HCT116 (cell line): ENCODE results near the gene CHML. TPM values are rescaled to one million over a fixed set of nuclear protein-coding genes. Genes with fewer than 3 reads are reported as not detected.

Source experiments
- ATAC-seq: fragments of 200-7000 bp; cut with Tn5 transposase; 2 replicates; pipeline ENCODE4 v1.9.1; 2020; ENCODE audit warnings: mild to moderate bottlenecking, moderate library complexity
- BruUV-seq: library from RNA; stranded (reverse); fragments of 400-500 nt; replicated peaks from 2 replicates; lab custom pipeline; 2021; lab: Mats Ljungman, UMichigan
- CTCF ChIA-PET: fragments of 300-600 bp; sonication (Branson Sonifier 250); formaldehyde crosslinking; loops from one replicate; lab custom pipeline; 2021; ENCODE audit warnings: antibody characterized with exemption; lab: Charles Lee
- POLR2A ChIA-PET: fragments of 300-600, 350-600 bp; sonication (Branson Sonifier 250); formaldehyde crosslinking; loops from one replicate; lab custom pipeline; 2021; ENCODE audit warnings: antibody characterized with exemption; lab: Charles Lee
- RAD21 ChIA-PET, 2 experiments: fragments of 300-600 bp; sonication (Branson Sonifier 250); formaldehyde crosslinking; loops; one replicate each; lab custom pipeline; 2023; ENCODE audit warnings: low total read pairs in 2 of 2; ENCODE audit not compliant: uncharacterized antibody in 2 of 2, unreplicated experiment in 2 of 2, low non-redundant PET in 1 of 2; lab: Charles Lee
- DNase-seq: peaks from one replicate; pipeline ENCODE4 v3.0.0-alpha.2; 2010; ENCODE audit warnings: low read depth, low spot score
- H2AFZ ChIP-seq: fragments of 200-600 bp; shearing (Covaris generic), sonication (generic); 2 replicates; pipeline ENCODE4 v1.6.1; 2017; ENCODE audit warnings: low read depth, mixed run types, mixed read lengths, antibody characterized with exemption, low read length; ENCODE audit not compliant: poor library complexity, severe bottlenecking
- H3K27ac ChIP-seq: 2 replicates; pipeline ENCODE4 v1.5.1; 2012; ENCODE audit warnings: low read depth, low read length
- H3K27me3 ChIP-seq: fragments of 200-600 bp; sonication (generic); 2 replicates; pipeline ENCODE4 v1.6.1; 2016; ENCODE audit warnings: mixed run types, low read length, mixed read lengths; ENCODE audit not compliant: insufficient read depth
- H3K36me3 ChIP-seq, 2 experiments: fragments of 200-500 bp in 1 of 2; fragments of 200-600 bp in 1 of 2; sonication (Bioruptor generic) in 1 of 2; sonication (generic) in 1 of 2; 2 replicates each; pipeline versions ENCODE4 v1.5.1 to v1.6.1; 2014 to 2016; ENCODE audit warnings: low read length in 2 of 2, inconsistent platforms in 1 of 2, mixed read lengths in 1 of 2, mixed run types in 1 of 2; ENCODE audit not compliant: insufficient read depth in 2 of 2, control insufficient read depth in 1 of 2
- H3K4me1 ChIP-seq, 2 experiments: fragments of 200-600 bp in 1 of 2; sonication (generic) in 1 of 2; 2 replicates each; pipeline versions ENCODE4 v1.5.1 to v1.6.1; 2012 to 2017; ENCODE audit warnings: low read length in 2 of 2, inconsistent platforms in 1 of 2, mild to moderate bottlenecking in 1 of 2, mixed read lengths in 1 of 2, mixed run types in 1 of 2, moderate library complexity in 1 of 2; ENCODE audit not compliant: insufficient read depth in 2 of 2, control insufficient read depth in 1 of 2
- H3K4me2 ChIP-seq: fragments of 200-600 bp; sonication (generic); 2 replicates; pipeline ENCODE4 v1.6.1; 2017; ENCODE audit warnings: mixed run types, low read length, mixed read lengths
- H3K4me3 ChIP-seq, 2 experiments: fragments of 200-600 bp in 1 of 2; sonication (generic) in 1 of 2; replicated peaks in 1 of 2; 2 replicates each; pipeline ENCODE4 v1.5.1; 2011 to 2016; ENCODE audit warnings: low read length in 2 of 2, control low read depth in 1 of 2, low read depth in 1 of 2, mild to moderate bottlenecking in 1 of 2, mixed read lengths in 1 of 2, mixed run types in 1 of 2
- H3K79me2 ChIP-seq: fragments of 200-600 bp; sonication (generic); 2 replicates; pipeline ENCODE4 v1.6.1; 2017; ENCODE audit warnings: mild to moderate bottlenecking, mixed run types, low read length, moderate library complexity, mixed read lengths; ENCODE audit not compliant: insufficient read depth
- H3K9ac ChIP-seq: fragments of 200-600 bp; sonication (generic); 2 replicates; pipeline ENCODE4 v1.6.1; 2016; ENCODE audit warnings: low read length, mixed read lengths
- H3K9me2 ChIP-seq: fragments of 200-600 bp; sonication (generic), shearing (Covaris generic); 2 replicates; pipeline ENCODE4 v1.6.1; 2017; ENCODE audit warnings: mixed run types, mild to moderate bottlenecking, moderate library complexity; ENCODE audit not compliant: insufficient read depth
- H3K9me3 ChIP-seq, 2 experiments: fragments of 200-500 bp in 1 of 2; fragments of 200-600 bp in 1 of 2; sonication (Bioruptor generic) in 1 of 2; sonication (generic) in 1 of 2; 2 replicates each; pipeline ENCODE4 v1.6.1; 2014 to 2017; ENCODE audit warnings: low read length in 2 of 2, mixed read lengths in 2 of 2, inconsistent platforms in 1 of 2, low read depth in 1 of 2, mild to moderate bottlenecking in 1 of 2, mixed run types in 1 of 2, moderate library complexity in 1 of 2; ENCODE audit not compliant: control insufficient read depth in 1 of 2, insufficient read depth in 1 of 2
- H4K20me1 ChIP-seq: fragments of 200-600 bp; sonication (generic), shearing (Covaris generic); 2 replicates; pipeline ENCODE4 v1.6.1; 2017; ENCODE audit warnings: mixed run types, mild to moderate bottlenecking, moderate library complexity; ENCODE audit not compliant: insufficient read depth
- CBX3 ChIP-seq: IDR thresholded peaks from 2 replicates; pipeline ENCODE4 v1.6.1; 2012; ENCODE audit warnings: low read depth
- EGR1 ChIP-seq: IDR thresholded peaks from 2 replicates; pipeline ENCODE4 v1.6.1; 2012; ENCODE audit warnings: low read depth
- ELF1 ChIP-seq: IDR thresholded peaks from 2 replicates; pipeline ENCODE4 v1.6.1; 2012; ENCODE audit warnings: low read depth, borderline replicate concordance
- EZH2 ChIP-seq: fragments of 200-600 bp; sonication (generic); IDR thresholded peaks from 2 replicates; pipeline ENCODE4 v1.6.1; 2017; ENCODE audit warnings: antibody characterized with exemption, mixed run types
- JUND ChIP-seq: IDR thresholded peaks from 2 replicates; pipeline ENCODE4 v1.6.1; 2012
- MAX ChIP-seq: IDR thresholded peaks from 2 replicates; pipeline ENCODE4 v1.6.1; 2012
- POLR2A ChIP-seq: IDR thresholded peaks from 2 replicates; pipeline ENCODE4 v1.7.0; 2011; ENCODE audit warnings: borderline replicate concordance; ENCODE audit not compliant: insufficient read depth, insufficient read length; ENCODE audit errors: extremely low read depth
- POLR2AphosphoS5 ChIP-seq: IDR thresholded peaks from 2 replicates; pipeline ENCODE4 v1.6.1; 2011; ENCODE audit warnings: mild to moderate bottlenecking, low read depth, low read length, moderate library complexity
- RAD21 ChIP-seq: IDR thresholded peaks from 2 replicates; pipeline ENCODE4 v1.6.1; 2012; ENCODE audit warnings: low read depth, mild to moderate bottlenecking
- REST ChIP-seq: IDR thresholded peaks from 2 replicates; pipeline ENCODE4 v1.6.1; 2012; ENCODE audit warnings: low read depth
- SIN3A ChIP-seq: IDR thresholded peaks from 2 replicates; pipeline ENCODE4 v1.6.1; 2012; ENCODE audit warnings: low read depth
- SP1 ChIP-seq: IDR thresholded peaks from 2 replicates; pipeline ENCODE4 v1.6.1; 2012; ENCODE audit warnings: low read depth
- SRF ChIP-seq: IDR thresholded peaks from 2 replicates; pipeline ENCODE4 v1.6.1; 2012; ENCODE audit warnings: low read depth
- TCF7L2 ChIP-seq: IDR thresholded peaks from 2 replicates; pipeline ENCODE4 v1.7.0; 2011; ENCODE audit warnings: borderline replicate concordance, inconsistent platforms; ENCODE audit not compliant: insufficient read depth, insufficient read length; ENCODE audit errors: extremely low read depth
- YY1 ChIP-seq: IDR thresholded peaks from 2 replicates; pipeline ENCODE4 v1.6.1; 2011; ENCODE audit warnings: low read length, low read depth, moderate library complexity, mild to moderate bottlenecking; ENCODE audit not compliant: insufficient replicate concordance; ENCODE audit errors: extremely low read depth
- ZFX ChIP-seq: fragments of 450-650 bp; IDR thresholded peaks from 2 replicates; pipeline ENCODE4 v1.6.1; 2017
- ZNF274 ChIP-seq: fragments of 200-500 bp; sonication (Bioruptor generic); IDR thresholded peaks from 2 replicates; pipeline ENCODE4 v1.6.1; 2014; ENCODE audit warnings: mild to moderate bottlenecking, low read depth, low read length, inconsistent platforms
- intact Hi-C: fragments of 100-400 bp; cut with micrococcal nuclease; formaldehyde crosslinking; loops from 2 replicates; pipeline ENCODE4 v1.10.0; 2022
- total RNA-seq: library from RNA; stranded (reverse); gene quantifications from one replicate; pipeline ENCODE4 v1.2.1, GENCODE V29; 2021; ENCODE audit not compliant: unreplicated experiment
- TF ChIP-seq, protein P1 (sequence below): IDR thresholded peaks from 2 replicates; pipeline ENCODE4 v1.6.1; 2012
- TF ChIP-seq, protein P2 (sequence below), 3 experiments: fragments of 200-600 bp in 1 of 3; sonication (generic) in 1 of 3; IDR thresholded peaks in 2 of 3; conservative IDR thresholded peaks in 1 of 3; 2 replicates each; pipeline ENCODE4 v1.5.1; 2012 to 2017; ENCODE audit warnings: low read depth in 2 of 3, low read length in 2 of 3, antibody characterized with exemption in 1 of 3, borderline replicate concordance in 1 of 3, control low read depth in 1 of 3, mild to moderate bottlenecking in 1 of 3, mixed read lengths in 1 of 3, mixed run types in 1 of 3, moderate library complexity in 1 of 3; ENCODE audit not compliant: insufficient read depth in 1 of 3

CHML gene
- total RNA-seq, 1 experiment from 2014 or later = 9.7 TPM

GRCh38 chr1:241679961-241680360, 39.8 kb upstream of the CHML start:
- intact Hi-C loops = no loop called here
- Histone ChIP-seq H2AFZ (no peak overlapping the region), H3K27me3 (peaks cover 12% of the 10 kb centered on the region; the same call in 1 of the 2 replicates), H3K79me2 (no peaks in the 10 kb centered on the region)
- DNase-seq = no peak
- ChIA-PET RAD21 (no interaction called here), CTCF (no interaction called here)
- no peak for ATAC-seq
- TF ChIP-seq REST (no peak), MAX (no peak), CBX3 (no peak), SP1 (no peak), ZNF274 (no peak), RAD21 (no peak), POLR2AphosphoS5 (no peak), TCF7L2 (no peak), EGR1 (no peak), SRF (no peak), POLR2A (no peak), EZH2 (no peak), SIN3A (no peak), ELF1 (no peak), JUND (no peak), YY1 (no peak), ZFX (no peak)
- TF ChIP-seq, protein P1, sequence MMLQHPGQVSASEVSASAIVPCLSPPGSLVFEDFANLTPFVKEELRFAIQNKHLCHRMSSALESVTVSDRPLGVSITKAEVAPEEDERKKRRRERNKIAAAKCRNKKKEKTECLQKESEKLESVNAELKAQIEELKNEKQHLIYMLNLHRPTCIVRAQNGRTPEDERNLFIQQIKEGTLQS = no peak
- TF ChIP-seq, protein P2, sequence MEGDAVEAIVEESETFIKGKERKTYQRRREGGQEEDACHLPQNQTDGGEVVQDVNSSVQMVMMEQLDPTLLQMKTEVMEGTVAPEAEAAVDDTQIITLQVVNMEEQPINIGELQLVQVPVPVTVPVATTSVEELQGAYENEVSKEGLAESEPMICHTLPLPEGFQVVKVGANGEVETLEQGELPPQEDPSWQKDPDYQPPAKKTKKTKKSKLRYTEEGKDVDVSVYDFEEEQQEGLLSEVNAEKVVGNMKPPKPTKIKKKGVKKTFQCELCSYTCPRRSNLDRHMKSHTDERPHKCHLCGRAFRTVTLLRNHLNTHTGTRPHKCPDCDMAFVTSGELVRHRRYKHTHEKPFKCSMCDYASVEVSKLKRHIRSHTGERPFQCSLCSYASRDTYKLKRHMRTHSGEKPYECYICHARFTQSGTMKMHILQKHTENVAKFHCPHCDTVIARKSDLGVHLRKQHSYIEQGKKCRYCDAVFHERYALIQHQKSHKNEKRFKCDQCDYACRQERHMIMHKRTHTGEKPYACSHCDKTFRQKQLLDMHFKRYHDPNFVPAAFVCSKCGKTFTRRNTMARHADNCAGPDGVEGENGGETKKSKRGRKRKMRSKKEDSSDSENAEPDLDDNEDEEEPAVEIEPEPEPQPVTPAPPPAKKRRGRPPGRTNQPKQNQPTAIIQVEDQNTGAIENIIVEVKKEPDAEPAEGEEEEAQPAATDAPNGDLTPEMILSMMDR (IDR thresholded peaks at IDR 0.05 in 2 of 3, conservative IDR thresholded peaks at IDR 0.05 in 1 of 3; ENCODE audit: borderline replicate concordance in 1 of 3, insufficient read depth in 1 of 3, low read depth in 2 of 3, low read length in 2 of 3) = no peak
- TF ChIP-seq, all 23 proteins: peak for 0
- H3K27ac ChIP-seq = no peak overlapping the region
- no peak overlapping the region for H3K9ac ChIP-seq
- no peaks in the 10 kb centered on the region for H3K4me1 ChIP-seq
- no peaks in the 10 kb centered on the region for H3K36me3 ChIP-seq
- no TSS peak for BruUV-seq
- no peak overlapping the region for H3K4me3 ChIP-seq
- no peaks in the 10 kb centered on the region for H3K9me2 ChIP-seq
- no peak overlapping the region for H3K4me2 ChIP-seq
- H3K9me3 ChIP-seq = no peaks in the 10 kb centered on the region
- H4K20me1 ChIP-seq = no peaks in the 10 kb centered on the region
- POLR2A ChIA-PET = no interaction called here
